H1 (cell line): Measurements from ENCODE around the gene TEN1. TPM values are rescaled to one million over a fixed set of nuclear protein-coding genes. Genes with fewer than 3 reads are reported as not detected.

Source experiments
- BCL11A ChIP-seq, 2 experiments: IDR thresholded peaks; one replicate each; pipeline ENCODE4 v1.6.1; 2011; ENCODE audit warnings: low read depth in 2 of 2, low read length in 2 of 2, mild to moderate bottlenecking in 2 of 2
- CBX8 ChIP-seq: fragments of 300-800, 300-1000 bp; sonication (generic); IDR thresholded peaks from 2 replicates; pipeline ENCODE4 v1.7.1; 2016; ENCODE audit warnings: low read depth, low read length, borderline replicate concordance
- CEBPB ChIP-seq: IDR thresholded peaks from 2 replicates; pipeline ENCODE4 v1.6.1; 2012; ENCODE audit warnings: low read depth, low read length
- E2F6 ChIP-seq: IDR thresholded peaks from 2 replicates; pipeline ENCODE4 v1.6.1; 2012; ENCODE audit warnings: inconsistent platforms
- HDAC2 ChIP-seq, 2 experiments: fragments of 300-600 bp in 1 of 2; sonication (generic) in 1 of 2; IDR thresholded peaks; 2 replicates each; pipeline ENCODE4 v1.6.1; 2011 to 2012; ENCODE audit warnings: low read depth in 2 of 2, low read length in 2 of 2, mild to moderate bottlenecking in 2 of 2, moderate library complexity in 2 of 2, borderline replicate concordance in 1 of 2, inconsistent platforms in 1 of 2
- JUN ChIP-seq: IDR thresholded peaks from 2 replicates; pipeline ENCODE4 v1.6.1; 2011; ENCODE audit warnings: low read depth, mild to moderate bottlenecking, improper control_type of control experiment, low read length
- KDM5A ChIP-seq: fragments of 200-600 bp; IDR thresholded peaks from 2 replicates; pipeline ENCODE4 v1.7.1; 2012; ENCODE audit warnings: mild to moderate bottlenecking, low read length, inconsistent platforms, mixed read lengths
- MAFK ChIP-seq: IDR thresholded peaks from 2 replicates; pipeline ENCODE4 v1.6.1; 2012; ENCODE audit warnings: low read depth, mild to moderate bottlenecking, improper control_type of control experiment, low read length
- POLR2A ChIP-seq, 2 experiments: IDR thresholded peaks; 1 replicate in 1 of 2; 2 replicates in 1 of 2; pipeline ENCODE4 v1.6.1; 2011; ENCODE audit warnings: low read depth in 2 of 2, low read length in 2 of 2, mild to moderate bottlenecking in 2 of 2; ENCODE audit errors: control extremely low read depth in 1 of 2
- POU5F1 ChIP-seq: IDR thresholded peaks from 2 replicates; pipeline ENCODE4 v1.6.1; 2011; ENCODE audit warnings: low read depth, mild to moderate bottlenecking, low read length, moderate library complexity
- RAD21 ChIP-seq, 2 experiments: IDR thresholded peaks in 1 of 2; conservative IDR thresholded peaks in 1 of 2; 2 replicates each; pipeline ENCODE4 v1.6.1; 2011; ENCODE audit warnings: low read depth in 2 of 2, low read length in 2 of 2, improper control_type of control experiment in 1 of 2, inconsistent platforms in 1 of 2, mild to moderate bottlenecking in 1 of 2, moderate library complexity in 1 of 2
- RNF2 ChIP-seq: fragments of 200-900, 300-1000 bp; sonication (generic); IDR thresholded peaks from 2 replicates; pipeline ENCODE4 v1.7.1; 2016; ENCODE audit warnings: borderline replicate concordance, low read depth, mild to moderate bottlenecking, antibody characterized with exemption, low read length; ENCODE audit not compliant: poor library complexity, severe bottlenecking; ENCODE audit errors: missing control alignments
- RXRA ChIP-seq: IDR thresholded peaks from 2 replicates; pipeline ENCODE4 v1.6.1; 2011; ENCODE audit warnings: low read depth, mild to moderate bottlenecking, low read length, moderate library complexity; ENCODE audit not compliant: insufficient read depth
- SIN3A ChIP-seq, 2 experiments: IDR thresholded peaks in 1 of 2; conservative IDR thresholded peaks in 1 of 2; 2 replicates each; pipeline ENCODE4 v1.6.1; 2011 to 2012; ENCODE audit warnings: low read length in 2 of 2, improper control_type of control experiment in 1 of 2, low read depth in 1 of 2, mild to moderate bottlenecking in 1 of 2
- SIRT6 ChIP-seq: IDR thresholded peaks from one replicate; pipeline ENCODE4 v1.7.1; 2012; ENCODE audit warnings: low read length, inconsistent platforms
- SIX5 ChIP-seq: IDR thresholded peaks from 2 replicates; pipeline ENCODE4 v1.6.1; 2011; ENCODE audit warnings: mild to moderate bottlenecking, low read depth, low read length
- SP1 ChIP-seq: IDR thresholded peaks from 2 replicates; pipeline ENCODE4 v1.6.1; 2011; ENCODE audit warnings: low read depth, low read length
- TBP ChIP-seq: IDR thresholded peaks from 2 replicates; pipeline ENCODE4 v1.6.1; 2011; ENCODE audit warnings: low read depth, low read length, improper control_type of control experiment
- polyA plus RNA-seq, 7 experiments: library from polyadenylated mRNA; depleted of rRNA in 3 of 7; stranded (reverse) in 5 of 7; unstranded in 2 of 7; fragments of >200 nt in 5 of 7; fragments of 200-250 nt in 2 of 7; gene quantifications; 1 replicate in 5 of 7; 2 replicates in 1 of 7; 4 replicates in 1 of 7; pipeline versions ENCODE4 v1.2.1 to v1.2.3, GENCODE V29; 2011 to 2013; ENCODE audit warnings: missing spikeins in 2 of 7, mixed read lengths in 2 of 7
- total RNA-seq: library from RNA; stranded (reverse); fragmentation: NEBNext Ultra II Directional; extraction: Animal tissue kit (Norgen Biotek cat#: 25700); gene quantifications from 2 replicates; pipeline ENCODE4 v1.2.1, GENCODE V29; 2021
- TF ChIP-seq, protein P1 (sequence below): IDR thresholded peaks from 2 replicates; pipeline ENCODE4 v1.6.1; 2012; ENCODE audit warnings: low read length, inconsistent platforms
- TF ChIP-seq, protein P2 (sequence below): IDR thresholded peaks from 2 replicates; pipeline ENCODE4 v1.6.1; 2011; ENCODE audit warnings: low read length, improper control_type of control experiment

TEN1 gene
- total and polyA plus RNA-seq, 2 of the 8 experiments (the other 6 are each of a cell fraction or from before 2014, with no cell fraction given), result 15.9 to 18.7 TPM

DNA sequence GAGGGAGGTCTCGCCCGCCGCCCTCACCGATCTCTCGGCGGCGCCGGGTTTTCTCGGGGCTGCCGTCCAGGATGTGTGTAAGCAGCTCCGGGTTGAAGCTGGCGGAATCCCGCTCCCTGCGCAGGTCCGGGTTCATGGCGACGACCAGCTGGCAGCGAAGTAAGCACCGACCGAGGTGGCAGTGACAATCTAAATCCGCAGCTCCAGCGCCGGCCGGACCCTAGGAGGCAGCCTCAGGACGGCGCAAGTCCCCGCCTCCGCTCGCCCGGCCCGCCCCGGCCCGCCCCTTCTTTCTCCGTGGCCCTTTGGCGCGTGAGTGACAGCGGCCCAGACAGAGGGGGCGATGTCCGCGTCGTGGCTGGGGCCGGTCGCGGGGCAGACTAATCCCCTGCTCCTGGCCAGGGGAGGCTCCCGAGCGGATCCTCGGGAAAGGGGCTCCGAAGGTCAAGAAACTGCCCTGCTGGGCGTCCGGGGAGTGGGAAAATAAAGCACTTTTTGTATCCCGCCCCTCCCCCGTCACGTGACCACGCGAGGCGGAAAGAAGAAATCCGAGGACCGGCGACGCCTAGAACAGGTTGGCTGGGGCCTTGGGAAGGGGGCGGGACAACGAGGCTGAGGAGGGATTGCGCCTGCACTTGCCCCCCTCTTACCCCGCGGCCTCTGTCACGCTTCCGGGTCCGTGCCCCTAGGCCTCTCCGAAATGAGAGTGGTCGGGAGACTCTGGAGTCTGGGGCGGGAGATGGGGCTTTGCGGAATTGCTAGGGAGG, at the start of gene TEN1, which contains the start of gene ACOX1 (continued):
- TF ChIP-seq, protein P1, sequence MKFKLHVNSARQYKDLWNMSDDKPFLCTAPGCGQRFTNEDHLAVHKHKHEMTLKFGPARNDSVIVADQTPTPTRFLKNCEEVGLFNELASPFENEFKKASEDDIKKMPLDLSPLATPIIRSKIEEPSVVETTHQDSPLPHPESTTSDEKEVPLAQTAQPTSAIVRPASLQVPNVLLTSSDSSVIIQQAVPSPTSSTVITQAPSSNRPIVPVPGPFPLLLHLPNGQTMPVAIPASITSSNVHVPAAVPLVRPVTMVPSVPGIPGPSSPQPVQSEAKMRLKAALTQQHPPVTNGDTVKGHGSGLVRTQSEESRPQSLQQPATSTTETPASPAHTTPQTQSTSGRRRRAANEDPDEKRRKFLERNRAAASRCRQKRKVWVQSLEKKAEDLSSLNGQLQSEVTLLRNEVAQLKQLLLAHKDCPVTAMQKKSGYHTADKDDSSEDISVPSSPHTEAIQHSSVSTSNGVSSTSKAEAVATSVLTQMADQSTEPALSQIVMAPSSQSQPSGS, result no peak
- TF ChIP-seq SIRT6 (no peak), KDM5A (no peak), SIN3A (conservative IDR thresholded peaks at IDR 0.05 in 1 of 2, IDR thresholded peaks at IDR 0.05 in 1 of 2; ENCODE audit: low read depth in 1 of 2, low read length in 2 of 2) (peak; percentile 77 to 93), TBP (peak; percentile 78), MAFK (no peak), BCL11A (IDR thresholded peaks at IDR 0.05; ENCODE audit: low read depth in 2 of 2, low read length in 2 of 2) (no peak), SIX5 (no peak), RXRA (no peak), POLR2A (IDR thresholded peaks at IDR 0.05; ENCODE audit: control extremely low read depth in 1 of 2, low read depth in 2 of 2, low read length in 2 of 2) (peak; percentile 66 to 83), SP1 (peak; percentile 17; the same call in 1 of the 2 replicates), HDAC2 (IDR thresholded peaks at IDR 0.05; ENCODE audit: borderline replicate concordance in 1 of 2, low read depth in 2 of 2, low read length in 2 of 2) (peak; percentile 16 to 42; a peak in 2 of 4 replicates), E2F6 (no peak; the same call in 1 of the 2 replicates), CBX8 (no peak), POU5F1 (no peak), JUN (no peak), RNF2 (no peak), CEBPB (no peak), RAD21 (IDR thresholded peaks at IDR 0.05 in 1 of 2, conservative IDR thresholded peaks at IDR 0.05 in 1 of 2; ENCODE audit: low read depth in 2 of 2, low read length in 2 of 2) (0 out of 4 replicates have a peak, but pooled peaks of 1 of the 2 experiments have one; percentile 8)
- TF ChIP-seq, protein P2, sequence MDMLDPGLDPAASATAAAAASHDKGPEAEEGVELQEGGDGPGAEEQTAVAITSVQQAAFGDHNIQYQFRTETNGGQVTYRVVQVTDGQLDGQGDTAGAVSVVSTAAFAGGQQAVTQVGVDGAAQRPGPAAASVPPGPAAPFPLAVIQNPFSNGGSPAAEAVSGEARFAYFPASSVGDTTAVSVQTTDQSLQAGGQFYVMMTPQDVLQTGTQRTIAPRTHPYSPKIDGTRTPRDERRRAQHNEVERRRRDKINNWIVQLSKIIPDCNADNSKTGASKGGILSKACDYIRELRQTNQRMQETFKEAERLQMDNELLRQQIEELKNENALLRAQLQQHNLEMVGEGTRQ, result peak; percentile 94
